ENCODE measurements around the gene ARID2.
A peak's percentile ranks its signal among the peaks of the same experiment; 100 is the strongest.

ARID2 gene

DNA sequence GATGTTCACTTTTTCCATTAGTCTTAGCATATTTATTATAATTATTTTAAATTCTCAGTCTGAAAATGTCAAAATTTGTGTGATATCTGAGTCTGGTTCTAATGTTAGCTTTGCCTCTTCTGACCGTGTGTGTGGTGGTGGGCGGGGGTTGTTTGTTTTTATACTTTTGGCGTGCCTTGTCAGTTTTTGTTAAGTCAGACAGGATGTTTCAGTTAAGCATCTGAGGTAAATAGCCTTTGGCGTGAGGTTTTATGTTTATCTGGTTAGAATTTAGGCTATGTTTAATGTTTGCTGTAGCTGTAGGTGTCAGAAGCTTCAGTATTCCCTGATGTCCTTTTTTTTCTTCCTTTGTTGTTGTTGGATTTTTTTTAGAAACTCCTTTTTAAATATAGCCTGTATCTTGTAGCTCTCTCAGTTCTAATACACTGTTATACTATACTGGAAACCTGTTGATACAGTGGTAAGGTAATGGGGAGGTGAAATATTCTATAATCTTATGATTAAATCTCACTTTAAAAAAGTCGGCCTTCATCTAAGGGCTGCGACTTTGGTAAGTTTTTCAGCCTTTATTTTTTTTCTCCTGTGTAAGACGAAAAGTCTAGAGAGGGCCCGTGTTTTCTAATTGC lies 149.2 kb downstream of the ARID2 start:
- FAIRE-seq, result no peak

DNA sequence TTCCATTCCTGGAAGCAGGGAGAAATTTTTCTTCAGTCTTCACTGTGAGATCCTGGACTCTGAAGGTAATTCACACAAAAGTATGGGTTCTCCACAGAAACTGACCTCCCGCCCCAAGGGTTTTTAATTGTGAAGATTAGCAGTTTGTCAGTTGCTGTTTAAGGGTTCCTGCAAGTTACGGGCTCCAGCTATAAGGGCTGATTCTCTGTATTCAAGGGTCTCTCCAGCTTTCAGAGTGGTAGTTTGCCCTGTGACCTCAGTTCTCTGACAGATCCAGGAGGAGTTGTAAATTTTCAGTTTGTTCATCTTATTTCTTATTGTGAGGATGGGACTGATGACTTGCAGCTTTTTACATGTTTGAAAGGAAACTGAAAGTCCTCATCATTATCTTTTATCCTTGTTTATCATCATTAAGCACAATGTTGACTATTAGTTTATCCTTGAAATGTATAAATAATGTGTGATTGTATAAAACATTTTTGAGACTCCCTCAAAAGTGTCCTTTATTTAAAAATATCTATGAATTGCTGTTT lies 149.9 kb downstream of the ARID2 start:
- FAIRE-seq, result no peak

DNA sequence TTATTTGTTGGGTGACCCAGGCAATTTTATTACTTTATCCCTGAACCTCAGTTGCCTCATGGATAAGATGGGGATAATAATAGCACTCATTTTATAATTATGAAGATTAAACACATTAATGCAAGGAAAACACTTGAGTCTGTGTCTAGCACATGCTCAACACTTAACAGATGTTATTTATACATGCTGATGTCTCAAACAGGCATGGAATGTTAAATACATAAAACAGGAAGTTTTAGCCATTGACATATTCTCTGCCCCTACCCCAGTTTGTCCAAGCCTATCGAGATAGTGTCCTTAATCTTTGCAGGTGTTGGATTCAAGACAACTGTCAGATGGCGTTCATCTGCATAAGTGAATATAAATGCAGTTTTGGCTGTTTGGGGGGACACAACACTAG lies 151.0 kb downstream of the ARID2 start:
- FAIRE-seq, result no peak

DNA sequence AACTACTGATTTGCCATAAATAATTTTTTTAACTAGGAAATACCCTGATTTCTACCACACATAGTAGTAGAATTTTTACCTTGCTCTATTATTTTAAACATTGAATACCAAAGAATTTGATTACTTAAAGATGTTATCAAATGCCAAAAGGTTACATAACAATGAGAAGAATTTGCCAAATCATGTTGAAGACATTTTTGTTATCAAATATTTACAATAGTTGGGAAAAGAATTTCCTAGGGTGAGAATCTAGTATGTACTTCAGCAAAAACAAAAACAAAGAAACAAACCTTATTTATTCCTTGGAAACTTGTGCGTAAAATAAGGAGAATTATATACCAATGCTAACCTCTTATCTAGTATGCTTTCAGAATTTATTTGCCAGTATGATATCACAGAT lies 153.7 kb downstream of the ARID2 start:
- no peak for FAIRE-seq

DNA sequence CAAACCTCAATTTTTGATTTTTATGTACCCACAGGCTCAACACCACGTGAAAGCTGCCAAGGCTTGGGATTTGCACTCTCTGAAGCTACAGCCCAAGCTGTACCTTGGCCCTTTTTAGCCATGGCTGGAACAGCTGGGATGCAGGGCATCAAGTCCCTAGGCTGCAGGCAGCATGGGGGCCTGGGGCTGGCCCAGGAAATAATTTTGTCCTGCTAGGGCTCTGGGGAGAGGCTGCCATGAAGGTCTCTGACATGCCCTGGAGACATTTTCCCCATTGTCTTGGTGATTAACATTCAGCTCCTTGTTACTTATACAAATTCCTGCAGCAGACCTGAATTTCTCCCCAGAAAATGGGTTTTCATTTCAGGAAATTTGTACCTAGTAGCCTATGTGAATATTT lies 157.2 kb downstream of the ARID2 start:
- no peak for FAIRE-seq

DNA sequence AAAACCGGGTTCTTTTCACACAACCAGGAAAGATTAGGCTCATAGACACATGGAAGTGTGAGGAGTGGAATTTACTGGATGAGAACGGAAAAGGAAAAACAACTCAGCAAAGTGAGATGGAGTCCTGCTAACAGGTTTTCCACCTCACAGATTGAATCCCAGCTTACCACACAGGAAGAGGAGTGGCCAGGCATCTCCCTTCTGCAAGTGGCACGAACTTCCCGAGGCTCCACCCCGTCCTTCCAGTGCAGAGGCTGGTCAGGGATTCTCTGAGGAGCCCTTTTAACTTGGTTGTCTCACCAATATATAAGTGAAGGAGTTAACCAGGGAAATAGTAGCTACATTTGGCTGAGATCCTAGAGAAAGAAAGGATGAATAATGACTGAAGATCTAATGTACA lies 158.0 kb downstream of the ARID2 start:
- no peak for FAIRE-seq

DNA sequence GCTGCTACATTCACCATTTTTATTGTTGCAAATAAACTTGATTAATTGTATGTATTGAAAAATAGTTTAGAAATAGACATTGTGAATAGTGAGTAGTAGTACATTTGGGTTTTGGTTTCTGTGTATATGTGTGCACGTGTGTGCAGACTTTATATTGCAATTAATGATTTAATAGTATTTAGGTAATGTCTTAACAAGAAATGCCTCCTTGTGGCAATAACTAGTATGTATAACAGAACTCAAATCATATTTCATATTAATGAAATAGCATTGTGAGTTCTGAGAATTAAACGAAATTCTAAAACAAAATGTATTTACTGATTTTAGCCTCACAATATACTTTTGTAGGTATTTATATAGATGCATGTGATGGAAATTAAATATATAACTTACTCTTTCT lies 160.8 kb downstream of the ARID2 start:
- peak; percentile 45 for FAIRE-seq

DNA sequence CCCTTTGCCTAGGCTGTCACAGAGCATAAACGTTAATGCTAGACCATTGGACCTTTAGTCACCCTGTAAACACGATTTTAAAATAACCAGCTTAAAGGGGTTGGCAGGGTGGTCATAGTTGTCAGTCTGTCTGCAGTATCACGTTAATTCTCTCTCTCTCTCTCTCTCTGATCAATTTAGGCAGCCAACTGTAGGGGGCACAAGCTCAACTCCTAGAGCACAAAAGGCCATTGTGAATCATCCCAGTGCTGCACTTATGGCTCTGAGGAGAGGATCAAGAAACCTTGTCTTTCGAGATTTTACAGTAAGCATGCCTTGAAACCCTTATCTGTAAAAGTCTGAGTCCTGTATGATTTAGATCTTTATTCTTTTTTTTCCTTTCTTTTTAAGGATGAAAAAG lies 163.7 kb downstream of the ARID2 start:
- FAIRE-seq, result no peak

DNA sequence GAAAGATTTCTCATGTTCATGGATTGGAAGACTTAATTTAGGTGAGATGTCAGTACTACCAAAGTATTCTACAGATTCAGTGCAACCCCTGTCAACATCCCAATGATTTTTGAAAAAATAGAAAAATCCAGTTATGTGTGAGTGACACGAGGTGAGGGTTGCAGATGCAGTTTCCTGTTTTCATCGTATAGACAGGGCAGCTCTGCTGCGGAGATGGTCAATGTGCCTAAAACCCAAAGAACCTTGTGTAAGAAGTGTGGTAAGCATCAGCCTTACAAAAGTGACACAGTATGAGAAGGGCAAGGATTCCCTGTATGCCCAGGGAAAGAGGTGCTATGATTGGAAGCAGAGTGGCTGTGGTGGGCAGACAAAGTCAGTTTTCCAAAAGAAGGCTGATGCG lies 166.5 kb downstream of the ARID2 start:
- no peak for FAIRE-seq

DNA sequence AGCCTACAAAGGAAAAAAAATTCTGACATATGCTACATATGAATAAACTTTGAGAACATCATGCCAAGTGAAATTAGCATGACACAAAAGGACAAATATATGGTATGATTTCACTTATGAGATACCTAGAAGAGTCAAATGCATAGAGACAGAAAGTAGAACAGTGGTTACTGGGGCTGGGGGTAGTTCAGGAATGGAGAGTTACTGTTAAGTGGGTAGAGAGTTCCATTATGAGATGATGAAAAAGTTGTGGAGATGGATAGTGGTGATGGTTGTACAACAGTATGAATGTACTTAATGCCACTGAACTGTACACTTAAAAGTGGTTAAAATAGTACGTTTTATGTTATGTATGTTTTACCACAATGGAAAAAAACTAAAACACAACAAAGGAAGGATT lies 168.6 kb downstream of the ARID2 start:
- FAIRE-seq, result no peak

DNA sequence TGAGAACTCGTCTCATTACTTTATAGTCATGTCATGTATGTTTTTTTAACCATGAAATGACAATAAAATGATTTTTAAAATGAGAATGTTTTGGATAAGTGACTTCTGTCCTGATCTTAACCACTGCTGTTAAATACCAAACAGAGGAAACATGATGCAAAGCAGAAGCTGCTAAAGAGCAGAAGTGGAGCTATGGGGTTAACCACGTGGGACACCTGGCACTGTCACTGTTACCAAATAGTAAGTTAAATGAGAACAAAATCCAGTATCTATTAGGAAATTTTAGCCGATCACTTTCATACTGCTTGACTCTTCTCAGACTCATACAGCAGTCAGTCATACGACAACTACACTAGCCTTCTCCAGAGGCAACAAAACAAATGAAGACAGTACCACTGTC lies 178.4 kb downstream of the ARID2 start:
- FAIRE-seq, result no peak

DNA sequence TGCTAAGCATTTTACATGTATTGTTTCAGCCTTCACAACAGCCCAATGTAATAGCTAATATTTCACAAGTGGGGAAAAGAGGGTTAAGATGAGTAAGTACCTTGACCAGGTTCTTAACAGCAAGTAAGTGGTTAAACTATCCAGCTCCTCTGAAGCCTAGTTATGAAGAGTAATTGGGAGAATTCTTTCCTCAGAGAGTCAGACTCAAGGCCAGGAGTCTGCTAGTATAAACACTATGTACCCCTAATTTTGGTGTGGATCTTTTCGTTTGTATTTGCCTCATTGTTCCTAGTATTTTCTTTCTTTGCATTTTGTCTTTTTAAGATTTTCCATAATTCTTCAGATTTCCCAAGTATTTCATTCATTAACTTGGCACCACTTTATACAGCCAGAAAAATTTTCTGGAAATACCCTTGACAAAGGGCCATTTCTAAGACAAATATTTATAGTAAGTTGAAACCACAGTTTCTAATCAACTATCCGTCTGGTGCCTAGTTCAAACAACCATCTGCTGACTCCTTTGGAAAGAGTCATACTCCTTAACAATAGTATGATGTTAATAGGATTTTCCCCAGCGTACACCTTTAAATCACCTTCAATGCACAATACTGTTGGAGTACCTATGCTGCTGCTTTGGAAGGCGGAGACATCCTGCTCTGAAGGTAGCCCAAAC lies 179.7 kb downstream of the ARID2 start:
- FAIRE-seq, result no peak

DNA sequence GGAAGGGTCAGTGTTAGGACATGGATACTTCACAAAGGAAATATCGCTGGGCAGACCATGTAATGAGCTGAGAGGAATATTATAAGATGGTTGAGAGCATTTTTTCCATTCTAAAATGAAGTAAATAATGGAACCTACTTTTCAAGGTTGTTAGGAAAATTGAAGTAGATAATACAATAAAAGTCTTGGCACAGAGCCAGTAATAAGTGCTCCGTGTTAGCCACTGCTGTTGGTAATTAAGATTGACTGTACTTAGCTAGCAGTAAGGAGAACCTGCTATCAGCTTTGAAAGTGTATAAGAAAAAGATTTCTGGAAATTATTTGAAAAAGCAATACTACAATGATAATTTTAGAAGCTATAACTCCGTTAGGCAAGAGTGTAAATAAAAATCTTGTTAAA lies 183.3 kb downstream of the ARID2 start:
- FAIRE-seq, result no peak

DNA sequence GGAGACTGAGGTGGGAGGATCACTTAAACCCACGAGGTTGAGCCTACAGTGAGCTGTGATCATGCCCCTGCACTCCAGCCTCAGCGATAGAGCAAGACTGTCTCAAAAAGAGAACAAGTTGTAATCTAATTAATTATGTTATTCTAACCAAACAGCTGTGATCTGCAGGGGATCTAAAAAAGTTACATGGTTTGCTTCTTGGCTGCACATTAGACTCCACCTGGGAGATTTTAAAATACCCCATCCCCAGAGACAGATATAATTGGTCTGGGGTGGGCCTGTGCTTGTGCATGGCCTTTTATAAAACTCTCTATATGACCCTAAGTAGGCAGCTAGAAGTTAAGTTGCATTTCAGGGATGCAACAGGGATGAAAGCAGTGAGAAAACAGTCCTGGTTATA lies 184.1 kb downstream of the ARID2 start:
- no peak for FAIRE-seq

DNA sequence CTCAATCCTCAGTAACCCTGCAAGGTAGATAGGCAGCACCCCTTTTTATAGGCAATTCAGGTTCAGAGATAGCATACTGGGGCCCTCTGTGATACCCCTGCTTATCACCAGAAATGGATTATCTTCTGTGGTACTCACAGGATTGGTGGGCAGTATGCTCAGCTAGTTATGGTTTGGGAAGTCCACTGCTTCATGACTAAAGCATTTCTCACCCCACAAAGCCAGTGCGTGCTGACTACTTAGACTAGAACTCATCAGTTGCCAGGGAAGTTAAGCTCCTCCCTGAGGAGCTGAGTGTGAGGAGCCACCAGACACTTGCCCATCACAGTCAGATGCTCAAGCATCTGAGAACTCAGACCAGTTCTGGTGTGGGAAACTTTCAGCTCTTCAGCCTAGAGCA lies 184.6 kb downstream of the ARID2 start:
- FAIRE-seq, result no peak

DNA sequence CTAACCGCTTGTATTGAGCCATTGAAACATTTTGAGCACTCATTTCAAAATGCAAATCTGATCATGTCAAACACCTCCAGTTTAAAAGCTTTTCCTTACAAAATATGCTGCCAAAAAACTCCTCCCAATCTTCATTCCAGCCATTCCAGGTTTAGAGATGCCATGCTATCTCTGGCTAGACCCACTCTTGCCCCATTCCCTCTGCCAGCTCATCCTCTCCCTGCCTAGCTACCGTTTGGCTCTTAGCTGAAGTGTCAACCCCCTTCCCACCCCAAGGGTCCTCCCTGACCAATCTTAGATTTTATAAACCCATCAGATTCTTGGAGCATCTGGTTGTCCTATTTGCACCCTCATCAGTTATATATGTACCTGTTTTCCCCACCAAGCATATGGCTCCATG lies 185.9 kb downstream of the ARID2 start:
- no peak for FAIRE-seq

DNA sequence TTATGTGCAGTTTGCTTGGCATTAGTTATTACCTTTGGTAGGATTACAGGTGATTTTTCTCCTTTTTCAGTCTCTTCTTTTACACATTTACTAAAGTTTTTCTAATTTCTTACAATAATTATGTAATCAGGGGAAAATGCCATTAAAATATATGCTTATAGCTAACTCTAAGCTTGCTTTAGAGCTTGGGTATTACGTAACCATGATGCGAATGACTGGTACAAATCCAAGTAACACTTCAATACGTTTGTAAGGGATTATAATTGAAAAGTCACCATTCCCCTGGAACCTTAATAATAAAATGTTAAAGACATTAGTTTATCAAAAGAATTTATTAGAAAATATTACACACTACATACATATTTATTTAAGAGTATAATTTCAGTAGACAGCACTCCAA lies 189.3 kb downstream of the ARID2 start:
- no peak for FAIRE-seq

DNA sequence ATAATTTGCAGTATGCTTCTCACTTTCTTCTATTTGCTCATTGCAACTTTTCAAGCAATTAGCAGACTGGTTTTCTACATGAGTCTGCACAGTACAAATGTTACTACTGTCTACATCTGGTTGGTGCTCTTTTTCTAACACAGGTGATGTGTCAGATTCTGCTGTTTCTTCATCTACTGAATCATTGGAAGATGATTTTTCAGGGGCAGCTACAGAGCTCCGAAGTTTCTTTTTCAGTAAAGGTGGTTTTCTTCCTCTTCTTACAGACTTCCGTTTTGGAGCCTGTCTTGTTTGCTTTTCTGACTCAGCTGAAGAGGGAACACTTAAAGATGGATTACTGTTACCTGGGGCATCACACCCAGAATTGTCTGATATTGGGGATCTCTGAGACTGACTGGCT lies 198.8 kb downstream of the ARID2 start:
- FAIRE-seq, result no peak

DNA sequence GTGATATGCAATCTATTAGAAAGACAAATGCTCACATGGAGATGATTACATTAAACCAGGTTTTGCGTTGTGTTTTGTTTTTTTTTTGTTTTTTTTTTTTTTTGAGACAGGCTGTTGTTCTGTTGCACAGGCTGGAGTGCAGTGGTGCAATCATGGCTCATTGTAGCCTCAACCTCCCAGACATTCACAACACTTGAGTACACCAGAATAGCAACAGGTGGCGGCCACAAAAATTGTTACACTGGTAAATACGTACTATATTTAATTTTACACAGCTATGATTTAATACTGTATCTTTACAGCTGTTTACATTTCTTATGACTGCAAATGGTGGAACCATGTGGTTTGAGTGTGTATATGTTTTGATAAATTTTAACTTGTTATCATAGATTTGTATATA lies 200.9 kb downstream of the ARID2 start:
- no peak for FAIRE-seq

DNA sequence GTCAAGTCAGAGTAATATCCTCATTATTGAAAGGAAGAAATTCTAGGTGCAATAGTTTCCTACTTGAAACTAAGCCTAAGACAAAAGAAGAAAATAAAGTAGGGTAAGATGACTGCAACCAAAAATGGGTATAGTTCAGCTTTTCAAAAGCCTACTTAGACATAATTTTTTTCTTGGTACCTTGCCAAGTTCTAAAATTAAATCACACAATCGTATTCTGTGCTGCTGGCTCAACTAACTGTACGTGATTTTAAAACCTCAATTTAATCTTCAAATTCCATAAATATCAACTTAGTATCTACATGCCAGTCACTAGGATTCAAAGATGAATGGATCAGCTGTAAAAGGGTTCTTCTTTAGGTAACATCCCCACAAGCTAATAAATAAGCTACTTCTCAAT lies 204.0 kb downstream of the ARID2 start:
- FAIRE-seq, result peak; percentile 5

DNA sequence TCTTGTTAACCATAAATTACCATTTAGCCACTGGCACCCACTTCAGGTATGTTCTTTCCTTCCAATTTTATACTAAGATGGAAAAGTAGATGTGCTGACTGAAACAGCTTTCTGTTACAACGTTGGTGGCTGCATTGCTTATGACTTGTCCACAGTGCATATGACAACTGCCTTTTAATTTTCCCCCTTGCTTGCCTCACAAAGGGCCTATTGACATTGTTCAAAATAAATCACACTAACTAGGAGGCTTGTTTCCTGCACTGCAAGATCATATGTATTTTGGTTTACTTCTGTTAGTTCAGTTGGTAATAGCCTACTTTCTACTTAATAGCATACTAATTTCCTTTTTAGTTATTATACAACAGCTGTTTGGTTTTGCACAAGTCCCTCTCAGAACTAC lies 205.4 kb downstream of the ARID2 start:
- peak; percentile 30 for FAIRE-seq

DNA sequence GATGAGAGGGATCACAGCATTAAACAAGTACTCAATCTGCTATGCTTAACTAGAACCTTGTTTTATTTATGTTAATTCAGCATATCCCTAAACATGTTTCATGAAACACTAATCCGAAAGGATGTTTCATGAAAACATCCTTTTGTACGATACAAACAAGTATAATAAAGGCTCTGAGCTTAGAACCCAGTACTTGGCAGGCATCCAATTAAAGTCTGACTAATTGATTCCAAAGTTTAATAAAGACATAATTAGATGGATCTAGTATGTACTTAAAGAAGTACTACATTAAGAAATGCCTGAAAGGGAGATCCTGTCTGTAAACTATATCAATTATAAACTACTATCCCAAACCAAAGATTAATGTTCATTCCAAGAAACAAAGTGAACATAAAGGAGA lies 209.1 kb downstream of the ARID2 start:
- no peak for FAIRE-seq

DNA sequence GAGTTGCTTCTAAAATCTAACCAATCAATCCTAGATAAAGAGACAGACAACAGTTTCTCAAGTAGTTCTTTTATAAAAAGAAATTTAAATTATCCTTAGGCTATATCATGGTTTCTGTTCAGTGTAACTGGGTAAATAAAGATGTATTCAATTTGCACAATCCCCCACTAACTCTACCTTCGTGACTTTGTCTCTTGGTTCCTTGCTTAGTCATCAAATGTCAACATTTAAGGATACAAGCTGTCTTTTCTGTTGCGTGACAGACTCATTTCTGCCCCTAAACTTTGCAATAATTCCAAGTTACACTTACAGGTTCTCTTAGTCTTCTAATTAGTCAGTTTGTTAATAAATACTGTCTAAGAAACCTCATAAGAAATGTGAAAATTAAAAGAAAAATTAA lies 210.3 kb downstream of the ARID2 start:
- FAIRE-seq, result no peak

DNA sequence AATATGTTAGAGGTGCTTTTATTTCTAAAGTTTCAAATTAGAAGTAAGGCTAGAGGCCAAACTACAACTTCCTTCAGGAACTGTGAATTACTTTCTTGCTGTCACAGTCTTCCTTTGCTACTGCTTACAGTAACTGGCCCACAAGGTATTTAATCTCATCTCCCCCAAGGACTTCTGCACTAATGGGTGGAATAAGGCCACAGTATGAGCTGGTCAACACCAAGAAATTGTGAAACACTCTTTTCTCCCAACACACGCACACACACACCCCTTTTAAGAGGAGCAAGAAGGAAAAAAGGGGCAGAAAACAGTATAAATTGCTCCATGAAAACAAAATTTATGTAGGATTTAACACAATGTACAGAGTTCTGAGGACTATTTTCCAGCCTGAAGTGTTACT lies 215.3 kb downstream of the ARID2 start:
- no peak for FAIRE-seq

DNA sequence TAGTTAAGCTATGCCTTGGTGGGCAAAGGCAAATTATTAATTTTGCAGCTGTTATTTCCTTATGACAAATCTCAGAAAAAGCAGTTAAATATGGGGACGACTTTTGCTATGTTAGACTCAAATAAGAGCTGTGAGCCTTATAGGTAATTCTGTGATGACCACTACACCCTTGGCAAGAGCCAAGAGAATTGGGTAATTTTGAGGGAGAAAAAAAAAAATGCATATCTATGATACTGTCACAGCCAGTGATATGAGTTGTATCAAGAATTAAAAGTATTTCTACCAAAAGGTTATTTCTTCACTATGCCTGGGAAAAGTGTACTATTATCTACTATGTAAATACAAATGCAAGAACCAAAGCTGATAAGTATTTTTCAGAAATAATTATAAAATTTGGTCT lies 216.9 kb downstream of the ARID2 start:
- FAIRE-seq, result no peak

Measured in islet of Langerhans (tissue), 1 donor.